HepG2 (cell line): Measurements from ENCODE around the gene CRTAC1. TPM values are rescaled to one million over a fixed set of nuclear protein-coding genes. Genes with fewer than 3 reads are reported as not detected.

ENCODE experiments used
- ATAC-seq: fragments of 200-7000 bp; cut with Tn5 transposase; 3 replicates; pipeline ENCODE4 v1.9.1; 2020; ENCODE audit warnings: mild to moderate bottlenecking, moderate library complexity
- BruUV-seq: library from RNA; stranded (reverse); fragments of 400-500 nt; replicated peaks from 2 replicates; lab custom pipeline; 2021; lab: Mats Ljungman, UMichigan
- CTCF ChIA-PET: fragments of 300-600 bp; formaldehyde crosslinking; extraction: SDS; loops from one replicate; lab custom pipeline; 2021; ENCODE audit warnings: low total read pairs, inconsistent platforms, low intra/inter-chr PET ratio; lab: Yijun Ruan, JAX
- POLR2A ChIA-PET: fragments of 350-600 bp; sonication (Branson Sonifier 250); formaldehyde crosslinking; loops from one replicate; lab custom pipeline; 2020; ENCODE audit warnings: antibody characterized with exemption, inconsistent platforms; lab: Yijun Ruan, JAX
- DNase-seq: peaks from one replicate; pipeline ENCODE4 v3.0.0-alpha.2; 2015; ENCODE audit warnings: low spot score
- FAIRE-seq: peaks from 3 replicates; lab custom pipeline; 2011; peaks lifted over from hg19 to GRCh38; lab: Jason Lieb, UNC
- H2AFZ ChIP-seq: one replicate; pipeline ENCODE4 v1.6.1; 2011; ENCODE audit warnings: low read length, inconsistent platforms
- H3K27ac ChIP-seq: fragments of 300-600 bp; 3 replicates; pipeline ENCODE4 v1.8.0; 2011; ENCODE audit warnings: mixed run types, mild to moderate bottlenecking, mixed read lengths, low read length, inconsistent platforms; ENCODE audit not compliant: insufficient read depth; ENCODE audit errors: extremely low read length
- H3K27me3 ChIP-seq, 2 experiments: fragments of 200-600 bp in 1 of 2; 2 replicates in 1 of 2; 3 replicates in 1 of 2; pipeline versions ENCODE4 v1.6.0 to v1.8.0; 2011; ENCODE audit warnings: low read length in 2 of 2, mild to moderate bottlenecking in 2 of 2, moderate library complexity in 2 of 2, inconsistent platforms in 1 of 2; ENCODE audit not compliant: insufficient read depth in 2 of 2, control insufficient read depth in 1 of 2
- H3K36me3 ChIP-seq, 2 experiments: fragments of 200-600 bp in 1 of 2; replicated peaks in 1 of 2; 2 replicates in 1 of 2; 3 replicates in 1 of 2; pipeline versions ENCODE4 v1.5.1 to v1.8.0; 2011; ENCODE audit warnings: low read length in 2 of 2, inconsistent platforms in 1 of 2; ENCODE audit not compliant: insufficient read depth in 2 of 2, control insufficient read depth in 1 of 2
- H3K4me1 ChIP-seq: 2 replicates; pipeline ENCODE4 v1.5.1; 2012; ENCODE audit warnings: low read length, inconsistent platforms; ENCODE audit not compliant: insufficient read depth
- H3K4me2 ChIP-seq: 2 replicates; pipeline ENCODE4 v1.6.0; 2011; ENCODE audit warnings: low read depth, low read length, inconsistent platforms
- H3K4me3 ChIP-seq, 3 experiments: fragments of 200-600 bp in 1 of 3; sonication (generic), shearing (Covaris generic) in 1 of 3; replicated peaks in 1 of 3; 2 replicates each; pipeline ENCODE4 v1.5.1; 2011 to 2016; ENCODE audit warnings: low read length in 3 of 3, inconsistent platforms in 2 of 3, low read depth in 2 of 3, mild to moderate bottlenecking in 2 of 3, control low read depth in 1 of 3, mixed read lengths in 1 of 3; ENCODE audit not compliant: insufficient read depth in 1 of 3
- H3K79me2 ChIP-seq: one replicate; pipeline ENCODE4 v1.6.1; 2011; ENCODE audit warnings: low read length, inconsistent platforms; ENCODE audit not compliant: insufficient read depth
- H3K9ac ChIP-seq: 2 replicates; pipeline ENCODE4 v1.6.0; 2011; ENCODE audit warnings: mild to moderate bottlenecking, low read depth, low read length, inconsistent platforms; ENCODE audit not compliant: insufficient read depth
- H3K9me3 ChIP-seq: 2 replicates; pipeline ENCODE4 v1.5.1; 2012; ENCODE audit warnings: mild to moderate bottlenecking, low read length
- H4K20me1 ChIP-seq: 2 replicates; pipeline ENCODE4 v1.6.0; 2011; ENCODE audit warnings: inconsistent platforms, mild to moderate bottlenecking, low read length, moderate library complexity; ENCODE audit not compliant: insufficient read depth
- BRD4 ChIP-seq: sonication (generic); formaldehyde crosslinking; IDR thresholded peaks from 2 replicates; pipeline ENCODE4 v1.4.0; 2020; ENCODE audit warnings: missing genetic modification reagents
- MEIS2 ChIP-seq: sonication (generic); formaldehyde crosslinking; IDR thresholded peaks from 2 replicates; pipeline ENCODE4 v1.9.0; 2021; ENCODE audit warnings: mild to moderate bottlenecking, missing genetic modification reagents
- NAIF1 ChIP-seq: sonication (generic); formaldehyde crosslinking; IDR thresholded peaks from 2 replicates; pipeline ENCODE4 v1.5.0; 2020; ENCODE audit warnings: mild to moderate bottlenecking, missing genetic modification reagents, borderline replicate concordance
- SALL2 ChIP-seq: sonication (generic); formaldehyde crosslinking; IDR thresholded peaks from 2 replicates; pipeline ENCODE4 v1.8.1; 2023; ENCODE audit warnings: mild to moderate bottlenecking, missing genetic modification reagents, inconsistent platforms
- SOX5 ChIP-seq: IDR thresholded peaks from 2 replicates; pipeline ENCODE4 v1.6.1; 2016; ENCODE audit warnings: borderline replicate concordance
- SUZ12 ChIP-seq: fragments of 150-350 bp; IDR thresholded peaks from 2 replicates; pipeline ENCODE4 v1.6.1; 2014; ENCODE audit warnings: low read depth, low read length
- ZNF337 ChIP-seq: sonication (generic); formaldehyde crosslinking; IDR thresholded peaks from 2 replicates; pipeline ENCODE4 v1.5.1; 2020; ENCODE audit warnings: missing genetic modification reagents, low read depth, mild to moderate bottlenecking, borderline replicate concordance
- ZNF496 ChIP-seq: sonication (generic); formaldehyde crosslinking; IDR thresholded peaks from 2 replicates; pipeline ENCODE4 v1.8.1; 2023; ENCODE audit warnings: mild to moderate bottlenecking, moderate library complexity, missing genetic modification reagents; ENCODE audit not compliant: insufficient replicate concordance
- ZNF629 ChIP-seq: sonication (generic); formaldehyde crosslinking; conservative IDR thresholded peaks from 2 replicates; pipeline ENCODE4 v1.5.0; 2020; ENCODE audit warnings: missing genetic modification reagents
- ZNF737 ChIP-seq: sonication (generic); formaldehyde crosslinking; IDR thresholded peaks from 2 replicates; pipeline ENCODE4 v1.5.0; 2020; ENCODE audit warnings: missing genetic modification reagents, mild to moderate bottlenecking, borderline replicate concordance
- ZNF747 ChIP-seq: sonication (generic); formaldehyde crosslinking; IDR thresholded peaks from 2 replicates; pipeline ENCODE4 v1.8.1; 2023; ENCODE audit warnings: missing genetic modification reagents, mild to moderate bottlenecking, borderline replicate concordance
- ZNF780A ChIP-seq: sonication (generic); formaldehyde crosslinking; IDR thresholded peaks from 2 replicates; pipeline ENCODE4 v1.8.0; 2022; ENCODE audit warnings: mild to moderate bottlenecking, missing genetic modification reagents, moderate library complexity
- ZNF790 ChIP-seq: sonication (generic); formaldehyde crosslinking; IDR thresholded peaks from 2 replicates; pipeline ENCODE4 v1.8.0; 2022; ENCODE audit warnings: missing genetic modification reagents, mild to moderate bottlenecking, borderline replicate concordance
- WGBS: methylation state at CpG from one replicate; pipeline ENCODE4 v1.1.6; 2017; ENCODE audit warnings: low lambda C conversion rate; 5-methylcytosine and 5-hydroxymethylcytosine counted together
- in situ Hi-C: cut with HindIII; loops from 2 replicates; pipeline ENCODE4 v1.10.0; 2017; ENCODE audit warnings: low pct_unique_long_range_greater_than_20kb; ENCODE audit not compliant: extremely low pct_ligation_motif_present
- intact Hi-C: fragments of 100-400 bp; cut with micrococcal nuclease; formaldehyde crosslinking; loops from one replicate; pipeline ENCODE4 v1.10.0; 2022; ENCODE audit not compliant: unreplicated experiment
- polyA plus RNA-seq, 8 experiments: library from polyadenylated mRNA; depleted of rRNA in 3 of 8; stranded (reverse) in 7 of 8; unstranded in 1 of 8; fragments of >200 nt; fragmentation: Illumina TruSeq in 4 of 8; extraction: Trizol in 4 of 8; gene quantifications; 2 replicates each; pipeline versions ENCODE4 v1.2.1 to v1.2.3, GENCODE V29; 2011 to 2016; ENCODE audit warnings: low read depth in 4 of 8, missing spikeins in 1 of 8, mixed read lengths in 1 of 8; ENCODE audit not compliant: insufficient read depth in 1 of 8
- total RNA-seq, 5 experiments: library from RNA; depleted of rRNA; stranded (reverse); fragments of >200 nt; fragmentation: Illumina TruSeq; extraction: Trizol; gene quantifications; 2 replicates each; pipeline ENCODE4 v1.2.3, GENCODE V29; 2016; ENCODE audit warnings: low read depth in 1 of 5
- TF ChIP-seq, protein P1 (sequence below): sonication (generic); formaldehyde crosslinking; IDR thresholded peaks from 2 replicates; pipeline ENCODE4 v1.4.0; 2020; ENCODE audit warnings: missing genetic modification reagents
- TF ChIP-seq, protein P2 (sequence below): sonication (generic); formaldehyde crosslinking; IDR thresholded peaks from 2 replicates; pipeline ENCODE4 v1.4.0; 2020; ENCODE audit warnings: mild to moderate bottlenecking, low read depth, missing genetic modification reagents

Gene CRTAC1
- total and polyA plus RNA-seq, 2 of the 13 experiments (the other 11 are each of a cell fraction or from before 2014, with no cell fraction given) = not detected

DNA sequence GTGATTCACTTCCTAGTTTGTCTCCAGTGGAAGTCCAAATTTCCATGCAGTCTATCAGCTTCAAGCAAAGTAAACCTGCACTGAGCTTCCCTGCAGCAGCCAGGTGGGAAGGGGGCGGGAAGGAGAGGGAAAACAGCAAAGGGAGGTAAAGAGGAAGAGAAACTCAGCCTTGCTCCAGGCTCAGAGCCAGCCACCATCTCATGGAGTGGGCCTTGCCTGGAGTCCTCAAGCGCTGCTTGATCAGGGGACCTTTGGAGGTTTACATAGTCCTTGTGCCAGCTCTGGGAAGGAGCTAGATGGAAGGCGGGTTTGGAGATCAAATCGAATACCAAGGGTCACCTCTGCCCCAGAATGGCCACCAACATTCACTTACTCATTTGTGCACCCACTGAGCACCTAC is 7.4 kb downstream of the CRTAC1 start:
- CTCF ChIA-PET = no interaction called here
- H3K9me3 ChIP-seq = no peaks in the 10 kb centered on the region
- H3K79me2 ChIP-seq = no peaks in the 10 kb centered on the region
- no peak overlapping the region for H3K4me3 ChIP-seq
- H4K20me1 ChIP-seq = no peaks in the 10 kb centered on the region
- TF ChIP-seq ZNF780A (CRISPR knock-in tag) = no peak
- TF ChIP-seq MEIS2 (CRISPR knock-in tag) = no peak
- TF ChIP-seq ZNF337 (CRISPR knock-in tag) = no peak
- TF ChIP-seq ZNF496 (CRISPR knock-in tag) = no peak
- TF ChIP-seq ZNF790 (CRISPR knock-in tag) = no peak
- TF ChIP-seq BRD4 (CRISPR knock-in tag) = no peak
- TF ChIP-seq, protein P1, sequence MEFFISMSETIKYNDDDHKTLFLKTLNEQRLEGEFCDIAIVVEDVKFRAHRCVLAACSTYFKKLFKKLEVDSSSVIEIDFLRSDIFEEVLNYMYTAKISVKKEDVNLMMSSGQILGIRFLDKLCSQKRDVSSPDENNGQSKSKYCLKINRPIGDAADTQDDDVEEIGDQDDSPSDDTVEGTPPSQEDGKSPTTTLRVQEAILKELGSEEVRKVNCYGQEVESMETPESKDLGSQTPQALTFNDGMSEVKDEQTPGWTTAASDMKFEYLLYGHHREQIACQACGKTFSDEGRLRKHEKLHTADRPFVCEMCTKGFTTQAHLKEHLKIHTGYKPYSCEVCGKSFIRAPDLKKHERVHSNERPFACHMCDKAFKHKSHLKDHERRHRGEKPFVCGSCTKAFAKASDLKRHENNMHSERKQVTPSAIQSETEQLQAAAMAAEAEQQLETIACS (CRISPR knock-in tag) = no peak
- no peak for TF ChIP-seq ZNF747 (CRISPR knock-in tag)
- TF ChIP-seq SUZ12 = no peak
- TF ChIP-seq, protein P2, sequence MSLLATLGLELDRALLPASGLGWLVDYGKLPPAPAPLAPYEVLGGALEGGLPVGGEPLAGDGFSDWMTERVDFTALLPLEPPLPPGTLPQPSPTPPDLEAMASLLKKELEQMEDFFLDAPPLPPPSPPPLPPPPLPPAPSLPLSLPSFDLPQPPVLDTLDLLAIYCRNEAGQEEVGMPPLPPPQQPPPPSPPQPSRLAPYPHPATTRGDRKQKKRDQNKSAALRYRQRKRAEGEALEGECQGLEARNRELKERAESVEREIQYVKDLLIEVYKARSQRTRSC (CRISPR knock-in tag) = no peak
- TF ChIP-seq NAIF1 (CRISPR knock-in tag) = no peak
- no peak for TF ChIP-seq ZNF629 (CRISPR knock-in tag)
- no peak for TF ChIP-seq ZNF737 (CRISPR knock-in tag)
- TF ChIP-seq SALL2 (CRISPR knock-in tag) = no peak
- no peak for TF ChIP-seq SOX5 (CRISPR knock-in tag)
- 1% methylated on average over 4 of the region's 4 CpGs for WGBS
- no peaks in the 10 kb centered on the region for H3K4me1 ChIP-seq
- H2AFZ ChIP-seq = no peak overlapping the region
- H3K27ac ChIP-seq = no peak overlapping the region
- intact Hi-C loops = no loop called here
- ATAC-seq (no peak), FAIRE-seq (no peak), DNase-seq (no peak)
- BruUV-seq = no TSS peak
- no peaks in the 10 kb centered on the region for H3K36me3 ChIP-seq
- H3K4me2 ChIP-seq = no peak overlapping the region
- H3K9ac ChIP-seq = no peak overlapping the region
- POLR2A ChIA-PET = no interaction called here
- in situ Hi-C loops = no loop called here
- H3K27me3 ChIP-seq = peaks cover 3 to 42% of the 10 kb centered on the region in 2 experiments; a peak in 4 of 5 replicates
